ENCODE data around the gene RGS7. TPM values are rescaled to one million over a fixed set of nuclear protein-coding genes. Genes with fewer than 3 reads are reported as not detected.
"Not testable (repeated sequence)": the region's sequence is repeated elsewhere in the genome, so short reads cannot be mapped to it uniquely, and the experiment has no call there.

RGS7 gene
- total RNA-seq, 2 experiments from 2014 or later = not detected

GRCh38 chr1:240771450-240771849 lies 585.6 kb downstream of the RGS7 start:
- Mint-ChIP-seq H3K27me3 (peaks cover 2% of the 10 kb centered on the region), H3K9me3 (no peaks in the 10 kb centered on the region), H3K27ac (no peak overlapping the region), H3K36me3 (ENCODE audit: low read depth) (no peaks in the 10 kb centered on the region), H3K4me3 (no peak overlapping the region), H3K4me1 (ENCODE audit: low read depth) (no peaks in the 10 kb centered on the region)
- no peak for TF ChIP-seq CTCF (IDR thresholded peaks at IDR 0.05)
- ChIA-PET CTCF (no interaction called here), POLR2A (no interaction called here)
- intact Hi-C loops (cut with micrococcal nuclease) = no loop called here
- ATAC-seq (no peak), DNase-seq (no peak)

GRCh38 chr1:240768979-240769378 lies 588.0 kb downstream of the RGS7 start:
- H3K36me3 Mint-ChIP-seq (ENCODE audit: low read depth) = no peaks in the 10 kb centered on the region
- H3K27me3 Mint-ChIP-seq = peaks cover 2% of the 10 kb centered on the region
- DNase-seq = no peak

GRCh38 chr1:240766831-240767230 lies 590.2 kb downstream of the RGS7 start:
- ChIA-PET CTCF (no interaction called here), POLR2A (no interaction called here)
- no peak overlapping the region for H3K4me3 Mint-ChIP-seq
- ATAC-seq (no peak), DNase-seq (no peak)
- no peaks in the 10 kb centered on the region for H3K4me1 Mint-ChIP-seq (ENCODE audit: low read depth)
- peaks cover 2% of the 10 kb centered on the region for H3K9me3 Mint-ChIP-seq
- no peak overlapping the region for H3K27ac Mint-ChIP-seq
- peaks cover 2% of the 10 kb centered on the region for H3K27me3 Mint-ChIP-seq
- no peak for TF ChIP-seq CTCF (IDR thresholded peaks at IDR 0.05)
- intact Hi-C loops (cut with micrococcal nuclease) = no loop called here
- H3K36me3 Mint-ChIP-seq (ENCODE audit: low read depth) = no peaks in the 10 kb centered on the region

More at GRCh38 chr1:240768979-240769378, 588.0 kb downstream of the RGS7 start:
- POLR2A ChIA-PET = no interaction called here
- H3K4me3 Mint-ChIP-seq = no peak overlapping the region
- no peak for TF ChIP-seq CTCF (IDR thresholded peaks at IDR 0.05)
- no peaks in the 10 kb centered on the region for H3K9me3 Mint-ChIP-seq
- H3K4me1 Mint-ChIP-seq (ENCODE audit: low read depth) = no peaks in the 10 kb centered on the region
- CTCF ChIA-PET = no interaction called here
- intact Hi-C loops (cut with micrococcal nuclease) = no loop called here
- no peak overlapping the region for H3K27ac Mint-ChIP-seq
- no peak for ATAC-seq

GRCh38 chr1:240765732-240766363 lies 591.2 kb downstream of the RGS7 start:
- Mint-ChIP-seq H3K4me1 (ENCODE audit: low read depth) (no peaks in the 10 kb centered on the region), H3K9me3 (peaks cover 2% of the 10 kb centered on the region), H3K36me3 (ENCODE audit: low read depth) (no peaks in the 10 kb centered on the region), H3K27me3 (no peaks in the 10 kb centered on the region), H3K27ac (no peak overlapping the region), H3K4me3 (no peak overlapping the region)
- intact Hi-C loops (cut with micrococcal nuclease) = no loop called here
- ATAC-seq (no peak), DNase-seq (no peak)
- CTCF ChIA-PET = interaction anchor here (1.3 kb wide), 1 partner anchor 33 kb away, joined by 3 read pairs; no protein-coding TSS in a partner anchor
- POLR2A ChIA-PET = no interaction called here
- TF ChIP-seq CTCF (IDR thresholded peaks at IDR 0.05) = no peak

- no peak for DNase-seq
- no peak overlapping the region for H3K4me3 Mint-ChIP-seq
- H3K27me3 Mint-ChIP-seq = no peaks in the 10 kb centered on the region
- CTCF ChIA-PET = no interaction called here
- no peaks in the 10 kb centered on the region for H3K36me3 Mint-ChIP-seq (ENCODE audit: low read depth)
- no peaks in the 10 kb centered on the region for H3K4me1 Mint-ChIP-seq (ENCODE audit: low read depth)
- no peak for TF ChIP-seq CTCF (IDR thresholded peaks at IDR 0.05)
- intact Hi-C loops (cut with micrococcal nuclease) = no loop called here
- no peak overlapping the region for H3K27ac Mint-ChIP-seq
- H3K9me3 Mint-ChIP-seq = peaks cover 2% of the 10 kb centered on the region
- ATAC-seq = no peak
- POLR2A ChIA-PET = no interaction called here
Observed at GRCh38 chr1:240763771-240764170, 593.2 kb downstream of the RGS7 start.

- ATAC-seq; H3K4me1 Mint-ChIP-seq (ENCODE audit: low read depth); intact Hi-C loops (cut with micrococcal nuclease); H3K27me3 Mint-ChIP-seq; H3K27ac Mint-ChIP-seq; CTCF ChIA-PET; DNase-seq; POLR2A ChIA-PET; H3K9me3 Mint-ChIP-seq; H3K36me3 Mint-ChIP-seq (ENCODE audit: low read depth); H3K4me3 Mint-ChIP-seq: not testable (repeated sequence)
Observed at GRCh38 chr1:240763095-240763494, 593.9 kb downstream of the RGS7 start.

- H3K4me1 Mint-ChIP-seq (ENCODE audit: low read depth); intact Hi-C loops (cut with micrococcal nuclease); H3K27ac Mint-ChIP-seq; POLR2A ChIA-PET; H3K36me3 Mint-ChIP-seq (ENCODE audit: low read depth); H3K4me3 Mint-ChIP-seq; CTCF ChIA-PET; DNase-seq; H3K9me3 Mint-ChIP-seq; ATAC-seq; H3K27me3 Mint-ChIP-seq: not testable (repeated sequence)
Observed at GRCh38 chr1:240762471-240762987, 594.5 kb downstream of the RGS7 start.

- H3K36me3 Mint-ChIP-seq (ENCODE audit: low read depth); H3K4me1 Mint-ChIP-seq (ENCODE audit: low read depth); intact Hi-C loops (cut with micrococcal nuclease); H3K4me3 Mint-ChIP-seq; CTCF ChIA-PET; ATAC-seq; DNase-seq; POLR2A ChIA-PET; H3K27ac Mint-ChIP-seq; H3K9me3 Mint-ChIP-seq; H3K27me3 Mint-ChIP-seq: not testable (repeated sequence)
Observed at GRCh38 chr1:240758777-240759176, 598.2 kb downstream of the RGS7 start.
